PC-3 (cell line): ENCODE data around the gene CCL20. TPM values are rescaled to one million over a fixed set of nuclear protein-coding genes. Genes with fewer than 3 reads are reported as not detected.

ENCODE experiments used
- ATAC-seq: fragments of 200-7000 bp; cut with Tn5 transposase; 2 replicates; pipeline ENCODE4 v1.9.1; 2020; ENCODE audit warnings: mild to moderate bottlenecking, moderate library complexity
- BruUV-seq: library from RNA; stranded (reverse); fragments of 400-500 nt; replicated peaks from 2 replicates; lab custom pipeline; 2021; lab: Mats Ljungman, UMichigan
- CTCF ChIA-PET: fragments of 300-600 bp; sonication (Branson Sonifier 250); formaldehyde crosslinking; loops from one replicate; lab custom pipeline; 2022; ENCODE audit warnings: antibody characterized with exemption; lab: Charles Lee
- POLR2A ChIA-PET: fragments of 300-600 bp; sonication (Branson Sonifier 250); formaldehyde crosslinking; loops from one replicate; lab custom pipeline; 2022; ENCODE audit warnings: antibody characterized with exemption; ENCODE audit not compliant: unreplicated experiment; lab: Charles Lee
- DNase-seq: peaks from one replicate; pipeline ENCODE4 v3.0.0-alpha.2; 2015
- H2AFZ ChIP-seq: fragments of 300-600 bp; sonication (generic); 2 replicates; pipeline ENCODE4 v1.6.0; 2016; ENCODE audit warnings: antibody characterized with exemption, low read length
- H3F3A ChIP-seq: fragments of 300-600 bp; sonication (generic); one replicate; pipeline ENCODE4 v1.6.0; 2017; ENCODE audit warnings: antibody characterized with exemption, low read length, control low read depth, mild to moderate bottlenecking; ENCODE audit not compliant: unreplicated experiment
- H3K27ac ChIP-seq: fragments of 300-600 bp; sonication (generic); 2 replicates; pipeline ENCODE4 v1.5.1; 2016; ENCODE audit warnings: mild to moderate bottlenecking, low read length
- H3K27me3 ChIP-seq: fragments of 300-600 bp; sonication (generic); 2 replicates; pipeline ENCODE4 v1.6.1; 2016; ENCODE audit warnings: low read length, mixed read lengths
- H3K36me3 ChIP-seq: fragments of 300-600 bp; sonication (generic); 2 replicates; pipeline ENCODE4 v1.6.1; 2016; ENCODE audit warnings: low read depth, mixed run types, low read length, mixed read lengths
- H3K4me1 ChIP-seq: fragments of 300-600 bp; sonication (generic); 2 replicates; pipeline ENCODE4 v1.5.1; 2016; ENCODE audit warnings: low read length; ENCODE audit not compliant: insufficient read depth
- H3K4me2 ChIP-seq: fragments of 300-600 bp; sonication (generic); 2 replicates; pipeline ENCODE4 v1.6.0; 2016; ENCODE audit warnings: low read length
- H3K4me3 ChIP-seq: fragments of 300-600 bp; sonication (generic); 2 replicates; pipeline ENCODE4 v1.5.1; 2016; ENCODE audit warnings: mild to moderate bottlenecking, low read length, mixed read lengths
- H3K79me2 ChIP-seq: fragments of 300-600 bp; sonication (generic); 2 replicates; pipeline ENCODE4 v1.6.1; 2017; ENCODE audit warnings: low read length, mixed read lengths
- H3K9ac ChIP-seq: fragments of 300-600 bp; sonication (generic); 2 replicates; pipeline ENCODE4 v1.6.0; 2016; ENCODE audit warnings: mild to moderate bottlenecking, low read length
- H3K9me2 ChIP-seq: fragments of 300-600 bp; sonication (generic); replicated peaks from 2 replicates; pipeline ENCODE4 v1.6.1; 2016; ENCODE audit warnings: mixed run types, low read length, mixed read lengths
- H3K9me3 ChIP-seq: fragments of 300-600 bp; sonication (generic); 2 replicates; pipeline ENCODE4 v1.6.1; 2016; ENCODE audit warnings: low read length, mixed read lengths
- H4K20me1 ChIP-seq: fragments of 300-600 bp; sonication (generic); 2 replicates; pipeline ENCODE4 v1.6.1; 2016; ENCODE audit warnings: low read length, mixed read lengths
- CTCF ChIP-seq: fragments of 300-600 bp; sonication (generic); conservative IDR thresholded peaks from 2 replicates; pipeline ENCODE4 v1.5.1; 2017; ENCODE audit warnings: antibody characterized with exemption, low read depth, mild to moderate bottlenecking, low read length
- EZH2 ChIP-seq: fragments of 300-600 bp; sonication (generic); IDR thresholded peaks from one replicate; pipeline ENCODE4 v1.6.1; 2017; ENCODE audit warnings: antibody characterized with exemption, mild to moderate bottlenecking, low read length; ENCODE audit not compliant: unreplicated experiment
- EZH2phosphoT487 ChIP-seq: fragments of 300-600 bp; sonication (generic); IDR thresholded peaks from 2 replicates; pipeline ENCODE4 v1.6.1; 2018; ENCODE audit warnings: mild to moderate bottlenecking, antibody characterized with exemption, low read length, borderline replicate concordance
- intact Hi-C: fragments of 100-400 bp; cut with micrococcal nuclease; formaldehyde crosslinking; loops from 2 replicates; pipeline ENCODE4 v1.9.0; 2023
- total RNA-seq: library from RNA; depleted of rRNA; stranded (reverse); fragments of >200 nt; gene quantifications from 2 replicates; pipeline ENCODE4 v1.2.3, GENCODE V29; 2014

CCL20 gene
- total RNA-seq, 1 experiment from 2014 or later: 1.8 TPM

DNA sequence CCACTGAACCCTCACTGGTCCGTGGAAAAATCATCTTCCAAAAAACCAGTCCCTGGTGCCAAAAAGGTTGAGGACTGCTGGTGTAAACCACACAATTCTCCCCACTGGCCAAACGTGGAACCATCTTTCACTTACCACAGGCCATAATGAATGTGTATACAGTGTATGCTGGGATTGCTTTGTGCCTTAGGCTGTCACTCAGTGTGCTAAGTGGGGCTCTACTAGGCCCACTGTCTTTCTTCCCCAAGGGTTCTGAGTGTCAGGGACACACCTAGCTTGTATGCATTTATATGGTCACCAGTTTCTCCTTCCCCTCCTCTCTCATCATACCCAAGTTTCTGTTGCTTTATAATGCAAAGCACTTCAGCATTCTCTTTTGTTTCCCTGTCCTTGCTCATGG, 40.7 kb upstream of the CCL20 start:
- TF ChIP-seq CTCF: no peak
- Histone ChIP-seq H3K9me2 (no peaks in the 10 kb centered on the region), H3K79me2 (no peaks in the 10 kb centered on the region), H4K20me1 (no peaks in the 10 kb centered on the region), H3K27ac (no peak overlapping the region), H3K27me3 (no peaks in the 10 kb centered on the region), H3F3A (no peaks in the 10 kb centered on the region), H3K4me3 (no peak overlapping the region), H2AFZ (no peak overlapping the region), H3K36me3 (no peaks in the 10 kb centered on the region), H3K4me2 (no peak overlapping the region), H3K9me3 (no peaks in the 10 kb centered on the region), H3K9ac (no peak overlapping the region), H3K4me1 (no peaks in the 10 kb centered on the region)
- ATAC-seq (no peak), DNase-seq (no peak)
- intact Hi-C loops: no loop called here
- CTCF ChIA-PET: no interaction called here
- POLR2A ChIA-PET: no interaction called here
- BruUV-seq: no TSS peak

DNA sequence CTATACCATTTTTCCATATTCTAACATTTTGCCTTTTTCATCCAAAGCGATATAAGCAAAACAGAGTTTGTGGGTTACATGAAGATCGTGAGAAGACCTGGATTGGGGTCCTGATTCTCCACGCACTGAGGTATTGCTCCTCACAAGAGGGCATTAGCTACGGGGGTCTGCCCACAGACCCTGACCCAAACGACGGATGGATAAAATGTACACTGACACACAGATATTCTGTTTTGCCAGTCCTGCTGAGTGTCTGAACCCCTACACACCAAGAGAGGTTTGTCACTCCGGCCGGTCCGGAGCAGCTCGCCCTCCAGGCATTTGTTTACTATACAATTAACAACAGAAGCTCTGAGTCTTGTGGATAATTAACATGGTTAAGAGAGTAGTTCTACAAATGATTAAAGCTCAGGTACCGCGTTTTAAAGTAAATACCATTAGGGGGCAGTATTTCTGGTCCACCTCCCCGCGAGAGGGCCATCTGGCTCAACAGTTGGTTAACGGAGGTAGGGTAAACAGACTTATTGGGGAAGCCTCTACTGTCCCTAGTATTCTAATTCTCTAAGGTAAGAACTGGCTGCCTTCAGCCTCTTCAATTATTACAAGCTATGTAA, 39.5 kb upstream of the CCL20 start:
- ChIA-PET CTCF (no interaction called here), POLR2A (no interaction called here)
- H2AFZ ChIP-seq: no peak overlapping the region
- no TSS peak for BruUV-seq
- ATAC-seq: no peak
- no peak overlapping the region for H3K4me2 ChIP-seq
- no peaks in the 10 kb centered on the region for H3K9me3 ChIP-seq
- peak; percentile 45 for DNase-seq
- H3K9ac ChIP-seq: no peak overlapping the region
- no peaks in the 10 kb centered on the region for H4K20me1 ChIP-seq
- no peaks in the 10 kb centered on the region for H3K4me1 ChIP-seq
- no peak overlapping the region for H3K27ac ChIP-seq
- TF ChIP-seq EZH2: no peak
- TF ChIP-seq EZH2phosphoT487: no peak
- TF ChIP-seq CTCF: peak; percentile 60
- no peaks in the 10 kb centered on the region for H3K27me3 ChIP-seq
- H3K4me3 ChIP-seq: no peak overlapping the region
- no peaks in the 10 kb centered on the region for H3K79me2 ChIP-seq
- H3K36me3 ChIP-seq: no peaks in the 10 kb centered on the region
- no peaks in the 10 kb centered on the region for H3F3A ChIP-seq
- intact Hi-C loops: loop anchor here (2.0 kb wide), 1 partner anchor 89 kb away; no protein-coding TSS in a partner anchor
- H3K9me2 ChIP-seq: no peaks in the 10 kb centered on the region
